ENCODE measurements around the gene CHRNB2. TPM values are rescaled to one million over a fixed set of nuclear protein-coding genes. Genes with fewer than 3 reads are reported as not detected.

The CHRNB2 gene
- total and polyA plus RNA-seq, 2 of the 4 experiments (the other 2 are of a cell fraction), result under 0.01 to 0.03 TPM

DNA sequence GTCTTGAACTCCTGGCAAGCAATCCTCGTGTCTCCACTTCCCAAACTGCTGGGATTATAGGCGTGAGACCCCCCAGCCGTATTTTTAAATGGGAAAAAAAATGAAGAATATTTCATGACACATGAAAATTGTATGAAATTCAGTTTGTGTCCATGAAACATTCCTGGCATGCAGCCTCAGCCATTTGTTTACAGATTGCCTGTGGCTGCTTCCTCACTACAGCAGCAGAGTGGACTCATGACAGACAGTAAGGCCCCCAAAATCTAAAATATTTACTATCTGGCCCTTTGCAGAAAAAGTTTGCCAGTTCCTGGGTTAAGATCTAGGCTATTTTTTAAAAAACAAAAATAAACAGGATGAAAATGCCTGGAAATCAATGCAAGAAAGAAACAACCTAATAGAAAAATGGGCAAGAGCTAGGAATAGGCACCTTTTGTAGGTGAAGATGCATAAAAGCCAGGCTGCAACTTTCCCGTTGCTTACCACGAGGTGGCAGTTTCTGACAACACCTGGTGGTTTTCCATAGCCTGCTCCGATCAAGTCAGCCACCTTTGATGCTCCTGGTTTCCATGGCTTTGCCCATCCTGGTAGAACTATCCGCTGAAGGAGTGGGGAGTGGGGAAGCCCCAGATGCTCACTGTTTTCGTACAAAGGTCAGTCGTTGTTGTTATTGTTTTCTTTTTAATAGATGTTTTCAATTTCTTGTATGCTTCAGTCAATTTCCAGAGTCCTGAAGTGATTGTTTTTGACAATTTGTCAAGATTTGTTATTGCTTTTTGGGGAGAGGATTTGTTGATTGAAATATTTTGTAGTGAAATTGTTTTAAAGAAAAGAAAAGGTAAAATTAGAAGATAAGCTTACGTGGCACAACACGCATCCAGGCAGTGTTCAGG is 33.4 kb upstream of the CHRNB2 start:
- ATAC-seq (ENCODE audit: low read depth) (peak; percentile 53), DNase-seq (peak; percentile 22)
- H2BK20ac ChIP-seq (ENCODE audit: low read depth, low read length), result no peak overlapping the region
- H2AFZ ChIP-seq (replicated peaks; ENCODE audit: low read length, poor library complexity), result no peak overlapping the region
- H4K8ac ChIP-seq (ENCODE audit: low read depth in 2 of 2, low read length in 2 of 2), result no peak overlapping the region
- no peak overlapping the region for H4K91ac ChIP-seq (ENCODE audit: insufficient read depth, low read depth, low read length)
- no peak overlapping the region for H3K27ac ChIP-seq (ENCODE audit: insufficient read depth, low read length)
- BruUV-seq (replicated peaks), result no TSS peak
- TF ChIP-seq CHD1 (IDR thresholded peaks at IDR 0.05; ENCODE audit: low read depth, low read length), result no peak
- peak; percentile 48 for TF ChIP-seq RAD21 (IDR thresholded peaks at IDR 0.05; ENCODE audit: low read length)
- TF ChIP-seq, protein P1, sequence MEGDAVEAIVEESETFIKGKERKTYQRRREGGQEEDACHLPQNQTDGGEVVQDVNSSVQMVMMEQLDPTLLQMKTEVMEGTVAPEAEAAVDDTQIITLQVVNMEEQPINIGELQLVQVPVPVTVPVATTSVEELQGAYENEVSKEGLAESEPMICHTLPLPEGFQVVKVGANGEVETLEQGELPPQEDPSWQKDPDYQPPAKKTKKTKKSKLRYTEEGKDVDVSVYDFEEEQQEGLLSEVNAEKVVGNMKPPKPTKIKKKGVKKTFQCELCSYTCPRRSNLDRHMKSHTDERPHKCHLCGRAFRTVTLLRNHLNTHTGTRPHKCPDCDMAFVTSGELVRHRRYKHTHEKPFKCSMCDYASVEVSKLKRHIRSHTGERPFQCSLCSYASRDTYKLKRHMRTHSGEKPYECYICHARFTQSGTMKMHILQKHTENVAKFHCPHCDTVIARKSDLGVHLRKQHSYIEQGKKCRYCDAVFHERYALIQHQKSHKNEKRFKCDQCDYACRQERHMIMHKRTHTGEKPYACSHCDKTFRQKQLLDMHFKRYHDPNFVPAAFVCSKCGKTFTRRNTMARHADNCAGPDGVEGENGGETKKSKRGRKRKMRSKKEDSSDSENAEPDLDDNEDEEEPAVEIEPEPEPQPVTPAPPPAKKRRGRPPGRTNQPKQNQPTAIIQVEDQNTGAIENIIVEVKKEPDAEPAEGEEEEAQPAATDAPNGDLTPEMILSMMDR (conservative IDR thresholded peaks at IDR 0.05; ENCODE audit: low read depth, low read length), result peak; percentile 33
- H3K4me2 ChIP-seq (ENCODE audit: low read depth, low read length), result no peak overlapping the region
- H3K4me1 ChIP-seq (ENCODE audit: control insufficient read depth, insufficient read depth, low read length), result no peaks in the 10 kb centered on the region
- dilution Hi-C loops (cut with HindIII; ENCODE audit: low sequenced_read_pairs, unreplicated experiment), result no loop called here
- no peaks in the 10 kb centered on the region for H3K36me3 ChIP-seq (ENCODE audit: control insufficient read depth, insufficient read depth, low read length)
- H3K56ac ChIP-seq (ENCODE audit: extremely low read depth, insufficient read depth, low read length), result no peak overlapping the region
- H4K5ac ChIP-seq (ENCODE audit: low read depth, low read length), result no peak overlapping the region
- in situ Hi-C loops (cut with MboI; ENCODE audit: low sequenced_read_pairs), result no loop called here
- ChIA-PET CTCF (interaction anchor here (1.3 kb wide), 1 partner anchor 13 kb away, joined by 5 read pairs; no protein-coding TSS in a partner anchor), POLR2A (ENCODE audit: unreplicated experiment) (no interaction called here)
- WGBS, 2 experiments (ENCODE audit: extremely low coverage in 2 of 2, insufficient read length in 1 of 2), result 43% methylated on average over 5 of the region's 11 CpGs; no CpG with 5 or more reads in 1 of the 2 experiments
- peaks cover 35% of the 10 kb centered on the region for H3K27me3 ChIP-seq (ENCODE audit: control insufficient read depth, insufficient read depth, low read length)
- H3K18ac ChIP-seq (ENCODE audit: low read depth, low read length), result no peak overlapping the region
- no peak overlapping the region for H2BK15ac ChIP-seq (ENCODE audit: low read depth, low read length)
- H2BK5ac ChIP-seq (ENCODE audit: low read depth, low read length, poor library complexity, severe bottlenecking), result no peak overlapping the region
- no peaks in the 10 kb centered on the region for H4K20me1 ChIP-seq (ENCODE audit: insufficient read depth, low read length)
- no peak overlapping the region for H2AK5ac ChIP-seq (ENCODE audit: low read depth, low read length)
- no peaks in the 10 kb centered on the region for H3K79me1 ChIP-seq (ENCODE audit: low read depth in 1 of 2, low read length in 2 of 2)
- H3K4me3 ChIP-seq (ENCODE audit: insufficient read depth, low read depth, low read length), result no peak overlapping the region
- no peak overlapping the region for H3K23ac ChIP-seq (ENCODE audit: low read depth, low read length)
- no peak overlapping the region for H2BK120ac ChIP-seq (ENCODE audit: low read depth, low read length)
- no peak overlapping the region for H2AK9ac ChIP-seq (replicated peaks; ENCODE audit: low read depth, low read length, poor library complexity)
- intact Hi-C loops (cut with micrococcal nuclease), result no loop called here
- no peaks in the 10 kb centered on the region for H3K9me1 ChIP-seq (ENCODE audit: insufficient read depth, low read length)
- no peak overlapping the region for H3K4ac ChIP-seq (ENCODE audit: low read depth, low read length)
- no peak overlapping the region for H3K9ac ChIP-seq (ENCODE audit: low read depth, low read length)
- no peak overlapping the region for H3K14ac ChIP-seq (replicated peaks; ENCODE audit: low read depth, low read length)
- H3K9me3 ChIP-seq (ENCODE audit: control insufficient read depth, insufficient read depth, low read length), result peaks cover 3% of the 10 kb centered on the region
